ENCODE results near the gene TUBB4B. TPM values are rescaled to one million over a fixed set of nuclear protein-coding genes. Genes with fewer than 3 reads are reported as not detected.

Gene TUBB4B
- total and polyA plus RNA-seq, 2 experiments from 2014 or later: 159 to 373 TPM

DNA sequence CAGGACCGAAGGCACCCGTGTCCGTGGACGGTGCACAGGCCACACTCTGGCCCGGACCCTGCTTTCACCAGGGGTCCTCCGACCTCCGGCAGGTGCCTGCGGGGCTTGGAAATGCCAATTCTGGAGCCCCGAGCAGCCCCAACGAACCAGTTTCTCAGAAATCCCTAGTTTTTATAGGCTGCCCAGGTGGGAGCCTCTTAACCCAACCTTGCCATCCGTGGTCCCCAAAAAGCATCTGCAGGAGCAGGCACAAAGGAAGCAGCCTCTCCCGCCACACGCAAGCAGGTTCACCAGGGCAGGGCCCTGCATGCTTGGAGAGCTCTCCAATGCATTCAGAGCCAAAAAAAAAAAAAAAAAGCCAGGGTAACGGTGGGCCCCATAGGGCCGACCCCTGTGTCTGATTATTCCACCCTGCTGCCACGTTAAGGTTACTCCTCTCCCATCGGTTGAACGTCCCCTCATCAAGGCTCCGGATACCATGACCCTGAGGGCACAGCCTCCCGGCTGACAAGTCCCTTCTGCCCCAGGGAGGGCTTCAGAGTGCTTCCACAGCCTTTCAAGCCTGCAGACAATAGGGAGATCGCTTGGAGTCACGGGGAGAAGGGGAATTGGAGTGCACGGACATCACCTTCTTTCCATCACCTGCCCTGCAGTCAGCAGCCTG lies 39.8 kb upstream of the TUBB4B start:
- H3K27ac ChIP-seq: 0 out of 2 replicates have a peak overlapping the region, but pooled peaks have one; percentile 10
- H3K79me2 ChIP-seq (ENCODE audit: insufficient read depth): peaks cover 86% of the 10 kb centered on the region
- peak overlapping the region; percentile 90 for H3K4me3 ChIP-seq
- H3K27me3 ChIP-seq (replicated peaks; ENCODE audit: insufficient read depth): no peaks in the 10 kb centered on the region
- no peaks in the 10 kb centered on the region for H3K36me3 ChIP-seq (ENCODE audit: low read depth)
- H3K9ac ChIP-seq: peak overlapping the region; percentile 73
- H4K20me1 ChIP-seq (ENCODE audit: insufficient read depth): no peaks in the 10 kb centered on the region
- H3K9me2 ChIP-seq (ENCODE audit: insufficient read depth): no peaks in the 10 kb centered on the region
- H3K9me3 ChIP-seq (ENCODE audit: low read depth): no peaks in the 10 kb centered on the region
- peaks cover 22% of the 10 kb centered on the region for H3K4me1 ChIP-seq (ENCODE audit: insufficient read depth)
- peak overlapping the region; percentile 92 for H3K4me2 ChIP-seq (ENCODE audit: unreplicated experiment)
- peak overlapping the region; percentile 74 for H2AFZ ChIP-seq
- DNase-seq: peak; percentile 27
- in situ Hi-C loops (cut with MboI): no loop called here
- TF ChIP-seq EZH2 (IDR thresholded peaks at IDR 0.05; ENCODE audit: insufficient read depth, poor library complexity, severe bottlenecking): no peak
- TF ChIP-seq EZH2phosphoT487 (IDR thresholded peaks at IDR 0.05; ENCODE audit: insufficient read depth, low read depth): no peak
- WGBS, 2 experiments (ENCODE audit: low coverage in 1 of 2, low lambda C conversion rate in 2 of 2, missing lambda C conversion rate in 2 of 2): 11 to 16% methylated on average over 23 of the region's 23 CpGs
- no peaks in the 10 kb centered on the region; the same call in 1 of the 2 replicates for H3F3A ChIP-seq (ENCODE audit: insufficient read depth)

GRCh38 chr9:137202966-137203365 lies 38.1 kb upstream of the TUBB4B start:
- Histone ChIP-seq H3F3A (ENCODE audit: insufficient read depth) (no peaks in the 10 kb centered on the region; the same call in 1 of the 2 replicates), H3K27me3 (replicated peaks; ENCODE audit: insufficient read depth) (no peaks in the 10 kb centered on the region), H3K27ac (no peak overlapping the region), H3K9me2 (ENCODE audit: insufficient read depth) (no peaks in the 10 kb centered on the region), H3K36me3 (ENCODE audit: low read depth) (no peaks in the 10 kb centered on the region), H3K9ac (no peak overlapping the region), H2AFZ (no peak overlapping the region), H4K20me1 (ENCODE audit: insufficient read depth) (no peaks in the 10 kb centered on the region), H3K79me2 (ENCODE audit: insufficient read depth) (peaks cover 82% of the 10 kb centered on the region), H3K4me2 (ENCODE audit: unreplicated experiment) (no peak overlapping the region), H3K9me3 (ENCODE audit: low read depth) (no peaks in the 10 kb centered on the region), H3K4me1 (ENCODE audit: insufficient read depth) (peaks cover 25% of the 10 kb centered on the region), H3K4me3 (no peak overlapping the region)
- 55 to 63% methylated on average over 8 of the region's 8 CpGs for WGBS, 2 experiments (ENCODE audit: low coverage in 1 of 2, low lambda C conversion rate in 2 of 2, missing lambda C conversion rate in 2 of 2)
- no peak for DNase-seq
- in situ Hi-C loops (cut with MboI): no loop called here
- TF ChIP-seq EZH2phosphoT487 (IDR thresholded peaks at IDR 0.05; ENCODE audit: insufficient read depth, low read depth) (no peak), EZH2 (IDR thresholded peaks at IDR 0.05; ENCODE audit: insufficient read depth, poor library complexity, severe bottlenecking) (no peak)

GRCh38 chr9:137204731-137205125 lies 36.4 kb upstream of the TUBB4B start:
- H3K27me3 ChIP-seq (replicated peaks; ENCODE audit: insufficient read depth): no peaks in the 10 kb centered on the region
- H3K79me2 ChIP-seq (ENCODE audit: insufficient read depth): peaks cover 64% of the 10 kb centered on the region
- H3K36me3 ChIP-seq (ENCODE audit: low read depth): no peaks in the 10 kb centered on the region
- H3K9me3 ChIP-seq (ENCODE audit: low read depth): no peaks in the 10 kb centered on the region
- no peaks in the 10 kb centered on the region for H4K20me1 ChIP-seq (ENCODE audit: insufficient read depth)
- H3K9ac ChIP-seq: peak overlapping the region; percentile 92
- no peaks in the 10 kb centered on the region for H3K9me2 ChIP-seq (ENCODE audit: insufficient read depth)
- no peak for DNase-seq
- peak overlapping the region; percentile 86 for H3K4me2 ChIP-seq (ENCODE audit: unreplicated experiment)
- peaks cover 17% of the 10 kb centered on the region for H3K4me1 ChIP-seq (ENCODE audit: insufficient read depth)
- TF ChIP-seq EZH2 (IDR thresholded peaks at IDR 0.05; ENCODE audit: insufficient read depth, poor library complexity, severe bottlenecking) (no peak), EZH2phosphoT487 (IDR thresholded peaks at IDR 0.05; ENCODE audit: insufficient read depth, low read depth) (no peak)
- H3F3A ChIP-seq (ENCODE audit: insufficient read depth): no peaks in the 10 kb centered on the region; the same call in 1 of the 2 replicates
- H3K27ac ChIP-seq: peak overlapping the region; percentile 44
- H3K4me3 ChIP-seq: peak overlapping the region; percentile 89
- in situ Hi-C loops (cut with MboI): no loop called here
- H2AFZ ChIP-seq: peak overlapping the region; percentile 58
- WGBS, 2 experiments (ENCODE audit: low coverage in 1 of 2, low lambda C conversion rate in 2 of 2, missing lambda C conversion rate in 2 of 2): 7 to 10% methylated on average over 21 of the region's 21 CpGs

DNA sequence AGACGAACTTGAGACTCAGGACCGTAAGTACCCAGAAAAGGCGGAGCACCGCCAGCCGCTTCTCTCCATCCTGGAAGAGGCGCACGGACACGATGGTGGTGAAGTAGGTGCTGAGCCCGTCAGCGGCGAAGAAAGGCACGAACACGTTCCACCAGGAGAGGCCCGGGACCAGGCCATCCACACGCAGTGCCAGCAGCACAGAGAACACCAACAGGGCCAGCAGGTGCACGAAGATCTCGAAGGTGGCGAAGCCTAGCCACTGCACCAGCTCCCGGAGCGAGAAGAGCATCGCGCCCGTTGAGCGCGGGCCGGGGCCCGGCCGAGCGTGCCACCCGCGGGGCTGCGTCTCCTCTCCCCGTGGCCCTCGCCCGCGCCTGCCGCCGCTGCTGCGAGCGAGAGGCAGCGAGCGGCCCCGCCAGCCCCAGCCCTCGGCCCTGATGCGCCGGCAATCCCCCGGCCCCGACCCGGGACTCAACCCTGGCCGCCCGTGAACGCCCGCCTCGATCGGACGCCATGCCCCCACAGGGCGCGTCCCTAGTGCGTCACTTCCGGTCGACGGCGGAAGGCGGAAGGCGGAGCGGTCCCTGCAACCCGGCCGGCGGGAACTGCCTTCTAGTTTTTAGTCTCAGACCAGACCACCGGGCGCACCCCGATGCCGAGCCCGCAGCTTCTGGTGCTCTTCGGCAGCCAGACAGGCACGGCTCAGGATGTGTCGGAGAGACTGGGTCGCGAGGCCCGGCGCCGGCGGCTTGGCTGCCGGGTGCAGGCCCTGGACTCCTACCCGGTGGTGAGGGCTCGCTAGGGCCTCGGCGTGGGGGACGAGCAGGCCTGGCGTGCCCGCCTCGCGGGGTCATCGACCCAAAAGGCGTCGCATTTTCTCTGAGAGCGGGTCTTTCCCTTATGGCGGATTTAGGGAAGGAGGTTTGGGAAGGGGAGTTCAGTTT lies 35.7 kb upstream of the TUBB4B start, which contains the start of the genes NDOR1 and TMEM203:
TSS of gene NDOR1 (plus strand) at position 575 of the 944 bp plus-strand sequence. CDS start at position 653, 78 bp downstream.
TSS of gene TMEM203 (minus strand) at position 523 of the 944 bp plus-strand sequence. CDS start at position 289, 234 bp downstream.
- Histone ChIP-seq H3K36me3 (ENCODE audit: low read depth) (no peaks in the 10 kb centered on the region), H3K4me3 (peak within 1 kb of the TSS; percentile 89), H3K9me2 (ENCODE audit: insufficient read depth) (no peaks in the 10 kb centered on the region), H3K9me3 (ENCODE audit: low read depth) (no peaks in the 10 kb centered on the region), H3K27me3 (replicated peaks; ENCODE audit: insufficient read depth) (no peaks in the 10 kb centered on the region), H3K27ac (peak within 1 kb of the TSS; percentile 44), H4K20me1 (ENCODE audit: insufficient read depth) (no peaks in the 10 kb centered on the region), H3K4me2 (ENCODE audit: unreplicated experiment) (peak within 1 kb of the TSS; percentile 93), H3F3A (ENCODE audit: insufficient read depth) (no peaks in the 10 kb centered on the region; the same call in 1 of the 2 replicates), H3K79me2 (ENCODE audit: insufficient read depth) (peaks cover 63% of the 10 kb centered on the region), H3K9ac (peak within 1 kb of the TSS; percentile 92), H3K4me1 (ENCODE audit: insufficient read depth) (peaks cover 17% of the 10 kb centered on the region), H2AFZ (peak within 1 kb of the TSS; percentile 58)
- in situ Hi-C loops (cut with MboI): no loop called here
- WGBS, 2 experiments (ENCODE audit: low coverage in 1 of 2, low lambda C conversion rate in 2 of 2, missing lambda C conversion rate in 2 of 2): 0 to 2% methylated on average over 88 to 96 of the region's 98 CpGs
- TF ChIP-seq EZH2 (IDR thresholded peaks at IDR 0.05; ENCODE audit: insufficient read depth, poor library complexity, severe bottlenecking) (no peak), EZH2phosphoT487 (IDR thresholded peaks at IDR 0.05; ENCODE audit: insufficient read depth, low read depth) (no peak)
- peak; percentile 94 for DNase-seq
